B cell (primary cell): ENCODE data around the gene ZNF609. TPM values are rescaled to one million over a fixed set of nuclear protein-coding genes. Genes with fewer than 3 reads are reported as not detected.

Experiments used
- ATAC-seq: fragments of 200-7000 bp; cut with Tn5 transposase; one replicate; pipeline ENCODE4 v1.10.0; 2021; ENCODE audit warnings: low read depth, mild to moderate bottlenecking, moderate number of reproducible peaks, moderate library complexity
- CTCF ChIA-PET: fragments of 350-600 bp; sonication (Branson Sonifier 250); formaldehyde crosslinking; loops from one replicate; lab custom pipeline; 2021; ENCODE audit warnings: antibody characterized with exemption, inconsistent platforms; lab: Charles Lee
- POLR2A ChIA-PET: fragments of 350-600 bp; sonication (Branson Sonifier 250); formaldehyde crosslinking; loops from one replicate; lab custom pipeline; 2021; ENCODE audit warnings: antibody characterized with exemption; lab: Charles Lee
- DNase-seq: peaks from one replicate; pipeline ENCODE4 v3.0.0; 2013
- H2AFZ ChIP-seq: 2 replicates; pipeline ENCODE4 v1.6.1; 2012; ENCODE audit warnings: mild to moderate bottlenecking, low read depth, low read length; ENCODE audit not compliant: insufficient read depth, poor library complexity, severe bottlenecking
- H3K27ac ChIP-seq, 2 donors: 1 replicate in 1 of 2; 2 replicates in 1 of 2; pipeline ENCODE4 v1.5.1; 2012 to 2013; ENCODE audit warnings: low read length in 2 of 2, mild to moderate bottlenecking in 2 of 2, moderate library complexity in 1 of 2
- H3K27me3 ChIP-seq, 4 experiments: fragments of 200-600 bp in 1 of 4; sonication (generic) in 1 of 4; replicated peaks in 1 of 4; 1 replicate in 2 of 4; 2 replicates in 2 of 4; pipeline versions ENCODE4 v1.6.1 to v1.7.0; 2013 to 2016; ENCODE audit warnings: low read length in 3 of 4, mild to moderate bottlenecking in 2 of 4, mixed read lengths in 1 of 4, moderate library complexity in 1 of 4; ENCODE audit not compliant: insufficient read depth in 4 of 4, control insufficient read depth in 3 of 4; ENCODE audit errors: control extremely low read depth in 1 of 4
- H3K36me3 ChIP-seq, 2 experiments: replicated peaks in 1 of 2; 1 replicate in 1 of 2; 2 replicates in 1 of 2; pipeline versions ENCODE4 v1.6.1 to v1.7.1; 2013; ENCODE audit warnings: low read length in 1 of 2; ENCODE audit not compliant: insufficient read depth in 2 of 2, control insufficient read depth in 1 of 2; ENCODE audit errors: control extremely low read depth in 1 of 2, extremely low read depth in 1 of 2
- H3K4me1 ChIP-seq, 2 donors: fragments of 200-600 bp in 1 of 2; sonication (generic) in 1 of 2; 1 replicate in 1 of 2; 2 replicates in 1 of 2; pipeline versions ENCODE4 v1.5.1 to v1.6.1; 2013 to 2017; ENCODE audit warnings: low read length in 2 of 2; ENCODE audit not compliant: control insufficient read depth in 2 of 2, insufficient read depth in 2 of 2
- H3K4me2 ChIP-seq: replicated peaks from 2 replicates; pipeline ENCODE3; 2012; ENCODE audit warnings: mild to moderate bottlenecking, low read depth, low read length; ENCODE audit not compliant: poor library complexity, severe bottlenecking
- H3K4me3 ChIP-seq, 5 experiments: fragments of 200-600 bp in 1 of 5; sonication (generic) in 1 of 5; 1 replicate in 3 of 5; 2 replicates in 2 of 5; pipeline versions ENCODE4 v1.5.1 to v1.7.0; 2011 to 2016; ENCODE audit warnings: low read length in 4 of 5, mild to moderate bottlenecking in 4 of 5, low read depth in 2 of 5, control low read depth in 1 of 5, moderate library complexity in 1 of 5; ENCODE audit not compliant: insufficient read depth in 1 of 5; ENCODE audit errors: control extremely low read depth in 1 of 5, extremely low read depth in 1 of 5
- H3K79me2 ChIP-seq: fragments of 200-600 bp; sonication (generic); one replicate; pipeline ENCODE4 v1.6.0; 2016; ENCODE audit warnings: low read length; ENCODE audit not compliant: control insufficient read depth, insufficient read depth
- H3K9ac ChIP-seq: fragments of 200-600 bp; sonication (generic); 2 replicates; pipeline ENCODE4 v1.6.1; 2017; ENCODE audit warnings: mild to moderate bottlenecking, low read length, moderate library complexity
- H3K9me3 ChIP-seq, 3 donors: one replicate each; pipeline versions ENCODE4 v1.6.1 to v1.7.1; 2013; ENCODE audit warnings: low read length in 2 of 3; ENCODE audit not compliant: control insufficient read depth in 2 of 3, insufficient read depth in 1 of 3; ENCODE audit errors: control extremely low read depth in 1 of 3
- H4K20me1 ChIP-seq: 2 replicates; pipeline ENCODE4 v1.6.0; 2012; ENCODE audit warnings: mild to moderate bottlenecking, low read length; ENCODE audit not compliant: insufficient read depth, control insufficient read depth, poor library complexity, severe bottlenecking
- H3K27ac Mint-ChIP-seq: one replicate; pipeline ENCODE4 v1.8.0; 2021; ENCODE audit warnings: mixed read lengths
- H3K27me3 Mint-ChIP-seq: one replicate; pipeline ENCODE4 v1.8.0; 2021; ENCODE audit warnings: mixed read lengths
- H3K4me1 Mint-ChIP-seq: one replicate; pipeline ENCODE4 v1.8.0; 2021; ENCODE audit warnings: mixed read lengths
- H3K4me3 Mint-ChIP-seq: one replicate; pipeline ENCODE4 v1.8.0; 2021; ENCODE audit warnings: mixed read lengths
- H3K9me3 Mint-ChIP-seq: one replicate; pipeline ENCODE4 v1.8.0; 2022; ENCODE audit warnings: mixed read lengths; ENCODE audit not compliant: insufficient read depth
- CTCF ChIP-seq: fragments of 200-600 bp; IDR thresholded peaks from one replicate; pipeline ENCODE4 v1.8.0; 2022; ENCODE audit warnings: antibody characterized with exemption, mild to moderate bottlenecking
- EZH2 ChIP-seq: IDR thresholded peaks from 2 replicates; pipeline ENCODE4 v1.6.1; 2012; ENCODE audit warnings: borderline replicate concordance, low read depth, mild to moderate bottlenecking, moderate library complexity, low read length; ENCODE audit not compliant: insufficient read depth, poor library complexity, severe bottlenecking
- whole genome bisulfite sequencing: methylation state at CpG from one replicate; pipeline ENCODE4 v1.1.5; 2013; ENCODE audit warnings: missing lambda C conversion rate; ENCODE audit not compliant: insufficient coverage; 5-methylcytosine and 5-hydroxymethylcytosine counted together
- intact Hi-C: fragments of 100-400 bp; cut with micrococcal nuclease; formaldehyde crosslinking; loops from one replicate; pipeline ENCODE4 v1.10.0; 2022
- polyA plus RNA-seq: library from polyadenylated mRNA; depleted of rRNA; stranded (reverse); fragments of >200 nt; gene quantifications from 2 replicates; pipeline ENCODE4 v1.2.3, GENCODE V29; 2012
- total RNA-seq, 2 donors: library from RNA; stranded (reverse); fragments of 120-200 nt in 1 of 2; gene quantifications; 1 replicate in 1 of 2; 2 replicates in 1 of 2; pipeline versions ENCODE4 v1.2.3 to v1.2.4, GENCODE V29; 2013 to 2022

The ZNF609 gene
- total and polyA plus RNA-seq, 2 donors (not counting 1 experiment from before 2014, with no cell fraction given) = 5.8 to 32.9 TPM

DNA sequence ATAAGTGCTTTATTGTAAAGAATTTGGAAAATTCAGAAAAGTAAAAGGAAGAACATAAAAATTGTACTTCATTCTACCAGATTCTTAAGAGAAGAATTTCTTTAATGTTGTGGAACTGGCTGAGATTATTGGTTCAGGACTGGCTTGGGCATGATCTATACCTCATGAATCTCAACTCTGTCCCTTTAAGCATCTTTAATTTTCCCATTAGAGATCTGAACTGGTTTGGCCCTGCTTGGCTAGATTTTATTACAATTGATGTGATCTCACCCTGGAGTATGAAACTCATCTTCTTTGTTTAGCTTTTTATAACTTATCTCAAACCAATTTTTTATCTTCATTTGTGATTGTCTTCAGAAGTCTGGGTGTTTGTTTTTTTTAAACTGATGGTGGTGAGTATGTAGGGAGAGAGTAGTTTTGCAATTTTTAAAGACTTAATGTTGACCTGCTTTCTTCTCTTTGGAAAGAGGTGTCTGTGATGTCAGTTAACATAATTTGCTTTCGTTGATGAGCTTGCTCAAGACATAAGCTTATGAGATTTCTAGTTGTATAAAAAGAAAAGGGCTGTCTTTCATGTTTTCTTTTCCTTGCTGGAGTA, 61.9 kb downstream of the ZNF609 start:
- H3K27ac Mint-ChIP-seq = no peak overlapping the region
- H3K27me3 Mint-ChIP-seq = no peaks in the 10 kb centered on the region
- POLR2A ChIA-PET = no interaction called here

More for the DNA sequence above, 61.9 kb downstream of the ZNF609 start:
- CTCF ChIA-PET = no interaction called here
- no peak for TF ChIP-seq CTCF
- TF ChIP-seq EZH2 = no peak
- no peak overlapping the region for H3K9ac ChIP-seq
- H3K79me2 ChIP-seq = peaks cover 51% of the 10 kb centered on the region
- H2AFZ ChIP-seq = no peak overlapping the region
- H3K4me1 Mint-ChIP-seq = peaks cover 22% of the 10 kb centered on the region
- no peaks in the 10 kb centered on the region for H4K20me1 ChIP-seq
- H3K4me3 ChIP-seq = no peak overlapping the region
- intact Hi-C loops = no loop called here
- DNase-seq (no peak), ATAC-seq (no peak)
- H3K9me3 ChIP-seq = no peaks in the 10 kb centered on the region
- no peaks in the 10 kb centered on the region for H3K9me3 Mint-ChIP-seq
- no peak overlapping the region for H3K4me2 ChIP-seq
- WGBS = no CpG with 5 or more reads among the region's 1 CpG
- no peak overlapping the region for H3K27ac ChIP-seq
- H3K27me3 ChIP-seq = no peaks in the 10 kb centered on the region
- peaks cover 3 to 4% of the 10 kb centered on the region in 2 experiments for H3K36me3 ChIP-seq
- no peak overlapping the region for H3K4me3 Mint-ChIP-seq
- H3K4me1 ChIP-seq = no peaks in the 10 kb centered on the region
